ENCODE measurements around the gene UBL4A. TPM values are rescaled to one million over a fixed set of nuclear protein-coding genes. Genes with fewer than 3 reads are reported as not detected.
A peak's percentile ranks its signal among the peaks of the same experiment; 100 is the strongest.

The UBL4A gene
- total RNA-seq, 1 experiment from 2014 or later = 41.3 TPM

- Mint-ChIP-seq H3K4me1 (ENCODE audit: low read depth, unreplicated experiment) (peaks cover 11% of the 10 kb centered on the region), H3K9me3 (ENCODE audit: low read depth, unreplicated experiment) (no peaks in the 10 kb centered on the region), H3K4me3 (ENCODE audit: low read depth, unreplicated experiment) (peak overlapping the region; percentile 80), H3K27ac (ENCODE audit: unreplicated experiment) (no peak overlapping the region), H3K27me3 (ENCODE audit: unreplicated experiment) (no peaks in the 10 kb centered on the region), H3K36me3 (ENCODE audit: insufficient read depth, unreplicated experiment) (peaks cover 60% of the 10 kb centered on the region)
- CTCF ChIA-PET = interaction anchor here (1.8 kb wide), 1 partner anchor 38 kb away, joined by 5 read pairs; no protein-coding TSS in a partner anchor
- intact Hi-C loops (cut with micrococcal nuclease; ENCODE audit: unreplicated experiment) = no loop called here
- DNase-seq = no peak
- no TSS peak for BruUV-seq (replicated peaks)
- TF ChIP-seq, protein P1, sequence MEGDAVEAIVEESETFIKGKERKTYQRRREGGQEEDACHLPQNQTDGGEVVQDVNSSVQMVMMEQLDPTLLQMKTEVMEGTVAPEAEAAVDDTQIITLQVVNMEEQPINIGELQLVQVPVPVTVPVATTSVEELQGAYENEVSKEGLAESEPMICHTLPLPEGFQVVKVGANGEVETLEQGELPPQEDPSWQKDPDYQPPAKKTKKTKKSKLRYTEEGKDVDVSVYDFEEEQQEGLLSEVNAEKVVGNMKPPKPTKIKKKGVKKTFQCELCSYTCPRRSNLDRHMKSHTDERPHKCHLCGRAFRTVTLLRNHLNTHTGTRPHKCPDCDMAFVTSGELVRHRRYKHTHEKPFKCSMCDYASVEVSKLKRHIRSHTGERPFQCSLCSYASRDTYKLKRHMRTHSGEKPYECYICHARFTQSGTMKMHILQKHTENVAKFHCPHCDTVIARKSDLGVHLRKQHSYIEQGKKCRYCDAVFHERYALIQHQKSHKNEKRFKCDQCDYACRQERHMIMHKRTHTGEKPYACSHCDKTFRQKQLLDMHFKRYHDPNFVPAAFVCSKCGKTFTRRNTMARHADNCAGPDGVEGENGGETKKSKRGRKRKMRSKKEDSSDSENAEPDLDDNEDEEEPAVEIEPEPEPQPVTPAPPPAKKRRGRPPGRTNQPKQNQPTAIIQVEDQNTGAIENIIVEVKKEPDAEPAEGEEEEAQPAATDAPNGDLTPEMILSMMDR (IDR thresholded peaks at IDR 0.05; ENCODE audit: unreplicated experiment) = no peak
Measured at GRCh38 chrX:154489182-154489581, 2.8 kb upstream of the UBL4A start.

DNA sequence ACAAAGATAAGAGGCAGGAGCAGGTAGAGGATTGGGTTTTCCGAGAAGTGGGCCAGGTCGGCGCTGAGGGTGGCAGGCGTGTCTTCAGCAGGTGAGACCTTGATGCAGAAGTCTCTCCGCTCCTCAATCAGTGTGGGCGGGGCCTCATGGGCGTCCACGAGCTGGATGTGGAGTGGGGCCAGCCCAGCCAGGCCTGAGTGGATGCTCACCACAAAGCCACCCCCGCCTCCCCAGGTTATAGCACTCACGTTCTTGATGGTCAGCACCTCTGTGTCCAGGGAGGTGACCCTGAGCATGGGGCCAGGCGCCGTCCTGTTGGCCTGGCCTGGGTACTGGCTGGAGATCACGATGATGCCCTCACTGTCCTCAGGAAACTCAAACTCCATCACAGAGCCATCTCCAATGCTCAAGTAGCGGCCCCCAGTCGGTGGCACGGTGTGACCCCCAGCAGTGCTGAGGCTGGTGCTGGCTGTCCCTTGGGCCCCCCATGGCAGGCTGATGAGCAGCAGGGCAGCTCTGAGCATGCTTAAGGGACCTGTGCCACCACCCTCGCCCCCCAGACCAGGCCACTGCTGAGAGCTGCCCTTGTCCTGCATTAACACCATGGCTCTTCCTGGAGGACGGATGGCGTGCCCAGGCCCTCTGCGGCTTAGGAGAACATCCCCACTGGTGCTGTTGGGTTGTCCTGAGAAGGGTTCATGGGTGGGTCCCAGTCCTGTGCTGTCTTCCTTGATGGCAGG is 2.1 kb upstream of the UBL4A start:
- no TSS peak for BruUV-seq (replicated peaks)
- peaks cover 62% of the 10 kb centered on the region for H3K36me3 Mint-ChIP-seq (ENCODE audit: insufficient read depth, unreplicated experiment)
- H3K27me3 Mint-ChIP-seq (ENCODE audit: unreplicated experiment) = no peaks in the 10 kb centered on the region
- no peaks in the 10 kb centered on the region for H3K9me3 Mint-ChIP-seq (ENCODE audit: low read depth, unreplicated experiment)
- CTCF ChIA-PET = no interaction called here
- intact Hi-C loops (cut with micrococcal nuclease; ENCODE audit: unreplicated experiment) = no loop called here
- no peak for DNase-seq
- H3K27ac Mint-ChIP-seq (ENCODE audit: unreplicated experiment) = no peak overlapping the region
- TF ChIP-seq, protein P1 (IDR thresholded peaks at IDR 0.05; ENCODE audit: unreplicated experiment) = no peak
- peak overlapping the region; percentile 80 for H3K4me3 Mint-ChIP-seq (ENCODE audit: low read depth, unreplicated experiment)
- H3K4me1 Mint-ChIP-seq (ENCODE audit: low read depth, unreplicated experiment) = peaks cover 11% of the 10 kb centered on the region

- Mint-ChIP-seq H3K36me3 (ENCODE audit: insufficient read depth, unreplicated experiment) (peaks cover 69% of the 10 kb centered on the region), H3K27ac (ENCODE audit: unreplicated experiment) (no peak overlapping the region), H3K4me3 (ENCODE audit: low read depth, unreplicated experiment) (peak overlapping the region; percentile 80), H3K9me3 (ENCODE audit: low read depth, unreplicated experiment) (no peaks in the 10 kb centered on the region), H3K4me1 (ENCODE audit: low read depth, unreplicated experiment) (peaks cover 11% of the 10 kb centered on the region), H3K27me3 (ENCODE audit: unreplicated experiment) (no peaks in the 10 kb centered on the region)
- TF ChIP-seq, protein P1 (IDR thresholded peaks at IDR 0.05; ENCODE audit: unreplicated experiment) = no peak
- CTCF ChIA-PET = interaction anchor here (1.5 kb wide), 1 partner anchor 10 kb away, joined by 3 read pairs; no protein-coding TSS in a partner anchor
- no peak for DNase-seq
- intact Hi-C loops (cut with micrococcal nuclease; ENCODE audit: unreplicated experiment) = no loop called here
- no TSS peak for BruUV-seq (replicated peaks)
Measured at GRCh38 chrX:154487518-154488290, 1.3 kb upstream of the UBL4A start.

- DNase-seq = peak; percentile 39
- CTCF ChIA-PET = interaction anchor here (0.8 to 0.9 kb wide), 2 partner anchors 14 to 31 kb away, joined by 3 read pairs; no protein-coding TSS in a partner anchor
- TF ChIP-seq, protein P1 (IDR thresholded peaks at IDR 0.05; ENCODE audit: unreplicated experiment) = no peak
- Mint-ChIP-seq H3K36me3 (ENCODE audit: insufficient read depth, unreplicated experiment) (peaks cover 67% of the 10 kb centered on the region), H3K4me3 (ENCODE audit: low read depth, unreplicated experiment) (peak overlapping the region; percentile 68), H3K9me3 (ENCODE audit: low read depth, unreplicated experiment) (no peaks in the 10 kb centered on the region), H3K27ac (ENCODE audit: unreplicated experiment) (no peak overlapping the region), H3K27me3 (ENCODE audit: unreplicated experiment) (no peaks in the 10 kb centered on the region), H3K4me1 (ENCODE audit: low read depth, unreplicated experiment) (peaks cover 11% of the 10 kb centered on the region)
- no TSS peak for BruUV-seq (replicated peaks)
- intact Hi-C loops (cut with micrococcal nuclease; ENCODE audit: unreplicated experiment) = no loop called here
Measured at GRCh38 chrX:154486052-154486395, 391 bp downstream of the UBL4A start.

Measured in Calu3 (cell line).